GM21723 (cell line): ENCODE data around the gene DNAI1.
"Not testable (repeated sequence)": the region's sequence is repeated elsewhere in the genome, so short reads cannot be mapped to it uniquely, and the experiment has no call there.

Source experiments
- ATAC-seq: cut with Tn5 transposase; IDR thresholded peaks from one replicate; pipeline ENCODE4 v1.9.1; 2021; ENCODE audit warnings: mild to moderate bottlenecking, moderate library complexity; ENCODE audit not compliant: unreplicated experiment

Gene DNAI1

GRCh38 chr9:34458013-34458958 is at the start of gene DNAI1, which contains the start of gene FAM219A:
TSS of gene DNAI1 (plus strand) at chr9:34458805. CDS start at chr9:34459006, 201 bp downstream.
TSS of gene FAM219A (minus strand) at chr9:34458570. CDS start at chr9:34458263, 307 bp downstream.
- ATAC-seq, result peak; percentile 98

GRCh38 chr9:34409154-34409553 is 49.5 kb upstream of the DNAI1 start:
- ATAC-seq, result no peak

GRCh38 chr9:34412336-34412735 is 46.3 kb upstream of the DNAI1 start:
- ATAC-seq, result no peak

- no peak for ATAC-seq
Observed at GRCh38 chr9:34413231-34413852, 45.3 kb upstream of the DNAI1 start.

- no peak for ATAC-seq
Observed at GRCh38 chr9:34417734-34418133, 40.9 kb upstream of the DNAI1 start.

GRCh38 chr9:34419716-34420504 is 38.7 kb upstream of the DNAI1 start:
- no peak for ATAC-seq

GRCh38 chr9:34426347-34427074 is 32.1 kb upstream of the DNAI1 start:
- ATAC-seq, result no peak

- no peak for ATAC-seq
Observed at GRCh38 chr9:34428325-34428958, 30.2 kb upstream of the DNAI1 start.

- ATAC-seq, result no peak
Observed at GRCh38 chr9:34430843-34431437, 27.7 kb upstream of the DNAI1 start.

GRCh38 chr9:34431667-34432066 is 26.9 kb upstream of the DNAI1 start:
- no peak for ATAC-seq

GRCh38 chr9:34437006-34437925 is 21.3 kb upstream of the DNAI1 start:
- ATAC-seq, result no peak

- not testable (repeated sequence) for ATAC-seq
Observed at GRCh38 chr9:34437926-34438307, 20.7 kb upstream of the DNAI1 start.

- ATAC-seq, result not testable (repeated sequence)
Observed at GRCh38 chr9:34438465-34438864, 20.1 kb upstream of the DNAI1 start.

GRCh38 chr9:34440017-34440416 is 18.6 kb upstream of the DNAI1 start:
- no peak for ATAC-seq

GRCh38 chr9:34442770-34443169 is 15.8 kb upstream of the DNAI1 start:
- ATAC-seq, result no peak

GRCh38 chr9:34443533-34443932 is 15.1 kb upstream of the DNAI1 start:
- ATAC-seq, result no peak

GRCh38 chr9:34443976-34444375 is 14.6 kb upstream of the DNAI1 start:
- no peak for ATAC-seq

- ATAC-seq, result no peak
Observed at GRCh38 chr9:34446468-34446891, 12.1 kb upstream of the DNAI1 start.

- ATAC-seq, result no peak
Observed at GRCh38 chr9:34446951-34447350, 11.7 kb upstream of the DNAI1 start.
